HG03039 (cell line): ENCODE measurements around the gene FARS2.
"Not testable (repeated sequence)": the region's sequence is repeated elsewhere in the genome, so short reads cannot be mapped to it uniquely, and the experiment has no call there.

Source experiments
- ATAC-seq: cut with Tn5 transposase; IDR thresholded peaks from one replicate; pipeline ENCODE4 v1.9.1; 2021; ENCODE audit warnings: mild to moderate bottlenecking, moderate library complexity; ENCODE audit not compliant: unreplicated experiment

Gene FARS2

DNA sequence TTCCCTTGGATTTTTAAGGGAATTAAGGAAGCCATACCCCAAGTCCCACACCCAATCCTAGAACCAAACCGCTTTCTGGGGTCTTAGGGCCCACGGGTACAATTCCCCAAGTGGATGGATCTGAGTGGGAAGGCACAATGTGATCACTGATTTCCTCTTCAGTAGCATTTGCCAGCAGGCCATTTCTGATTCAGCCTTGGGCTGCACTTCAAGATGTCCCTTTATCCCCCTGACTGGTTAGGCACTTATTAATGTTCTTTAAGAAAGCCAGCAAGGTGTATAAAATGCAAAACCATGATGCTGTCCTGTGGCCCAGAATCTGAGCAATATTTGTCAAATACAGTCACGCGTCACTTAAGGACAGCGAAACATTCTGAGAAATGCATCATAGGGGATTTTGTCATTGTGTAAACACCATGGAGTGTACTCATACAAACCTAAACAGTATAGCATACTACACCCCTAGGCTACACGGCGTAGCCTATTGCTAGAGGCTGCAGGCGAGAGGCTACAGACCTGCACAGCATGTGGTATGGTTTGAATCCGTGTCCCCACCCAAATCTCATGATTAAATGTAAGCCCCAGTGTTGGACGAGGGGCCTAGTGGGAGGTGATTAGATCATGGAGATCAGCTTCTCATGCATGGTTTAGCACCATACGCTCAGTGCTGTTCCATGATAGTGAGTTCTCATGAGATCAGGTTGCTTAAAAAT, 511.3 kb downstream of the FARS2 start:
- no peak for ATAC-seq

DNA sequence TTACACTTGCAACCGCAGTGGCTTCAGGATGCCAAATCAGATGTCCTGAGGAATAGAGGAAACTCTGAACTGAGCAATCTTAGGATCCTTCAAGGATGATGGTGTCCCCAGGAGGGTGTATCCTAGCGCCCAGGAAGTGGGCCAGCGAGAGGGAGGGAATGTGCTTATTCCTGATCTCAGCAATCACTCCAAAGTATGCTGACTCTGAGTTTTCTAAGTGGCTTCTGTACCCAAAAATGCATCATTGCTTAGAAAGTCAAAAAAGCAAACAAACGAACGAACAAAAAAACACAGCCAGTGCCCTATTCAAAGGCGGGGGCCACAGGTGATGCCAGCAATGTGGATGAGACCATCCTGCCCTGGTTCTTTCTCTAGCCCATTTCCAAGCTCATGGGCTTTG, 514.8 kb downstream of the FARS2 start:
- ATAC-seq = no peak

DNA sequence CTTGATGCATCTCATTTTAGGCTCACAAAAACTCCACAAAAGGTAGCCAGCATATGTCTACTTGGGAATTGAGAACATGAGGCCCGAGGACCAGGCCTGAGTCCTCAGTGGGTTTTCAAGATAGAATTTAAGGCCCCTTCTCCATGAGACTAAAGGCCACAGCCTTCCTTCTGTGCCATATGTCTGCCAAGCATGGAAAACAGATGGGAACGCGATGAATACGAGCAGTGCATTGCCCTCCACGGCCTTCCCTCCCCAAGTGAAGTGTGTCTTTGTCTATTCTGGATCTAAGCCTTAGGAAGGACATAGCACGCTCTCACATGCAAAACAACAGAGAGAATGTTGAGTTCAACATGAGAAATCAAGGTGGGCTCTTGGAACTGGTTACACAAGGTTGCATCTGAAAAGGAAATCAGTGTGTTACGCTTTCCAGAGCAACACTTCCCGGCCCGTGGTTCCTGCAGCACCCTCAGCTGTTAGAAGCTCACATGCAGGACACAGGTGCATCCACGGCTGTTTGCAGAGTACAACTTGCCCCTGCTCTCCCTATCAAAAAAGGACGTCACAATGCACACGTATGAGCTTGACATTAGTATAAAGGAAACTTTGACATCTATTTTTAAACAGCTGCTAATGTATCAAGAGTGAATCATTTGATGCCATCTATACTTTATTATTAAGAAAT, 515.5 kb downstream of the FARS2 start:
- no peak for ATAC-seq

DNA sequence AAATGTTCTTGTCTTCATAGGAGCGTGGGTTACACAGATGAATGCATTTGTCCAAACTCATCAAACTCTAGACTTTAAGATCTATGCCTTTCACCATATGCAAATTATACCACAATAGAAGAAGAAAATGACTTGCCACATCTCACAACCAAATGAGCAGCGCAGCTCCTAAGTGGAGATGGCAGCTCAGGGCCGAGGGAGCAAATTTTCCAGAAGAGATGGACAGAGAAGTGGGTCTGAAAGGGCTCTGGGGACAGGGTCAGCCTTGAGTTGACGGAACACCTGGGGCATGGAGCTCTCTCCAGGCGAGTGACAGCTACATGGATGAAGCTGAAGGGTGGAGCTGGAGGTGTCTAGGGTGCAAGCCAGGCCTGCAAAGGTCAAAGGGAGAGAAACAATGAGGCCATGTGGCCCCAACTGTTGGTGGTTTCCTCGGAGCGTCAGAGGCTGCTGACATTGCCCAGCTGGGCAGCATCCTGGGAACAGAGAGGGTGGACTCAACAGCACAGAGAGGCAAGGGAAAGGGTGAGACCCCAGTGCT, 517.1 kb downstream of the FARS2 start:
- peak; percentile 86 for ATAC-seq

DNA sequence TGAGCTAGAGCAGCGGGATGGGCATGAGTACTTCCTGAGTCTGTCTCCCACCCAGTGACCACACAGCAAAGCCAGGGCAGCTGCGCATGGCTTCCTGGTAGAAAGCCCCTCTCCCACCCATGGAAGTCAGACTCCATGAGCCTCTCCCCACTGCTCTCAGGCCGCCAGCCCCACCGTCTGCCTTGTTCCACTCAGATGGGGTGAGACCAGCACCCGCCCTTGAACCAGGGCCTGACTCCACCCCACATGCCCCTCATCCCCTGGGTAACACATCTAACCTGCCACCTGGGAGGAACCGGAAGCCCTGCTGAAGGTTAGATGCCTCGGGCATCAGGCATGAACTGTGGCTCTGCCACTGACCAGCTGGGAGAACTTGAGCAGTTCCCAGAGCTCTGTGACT, 517.6 kb downstream of the FARS2 start:
- ATAC-seq = no peak

DNA sequence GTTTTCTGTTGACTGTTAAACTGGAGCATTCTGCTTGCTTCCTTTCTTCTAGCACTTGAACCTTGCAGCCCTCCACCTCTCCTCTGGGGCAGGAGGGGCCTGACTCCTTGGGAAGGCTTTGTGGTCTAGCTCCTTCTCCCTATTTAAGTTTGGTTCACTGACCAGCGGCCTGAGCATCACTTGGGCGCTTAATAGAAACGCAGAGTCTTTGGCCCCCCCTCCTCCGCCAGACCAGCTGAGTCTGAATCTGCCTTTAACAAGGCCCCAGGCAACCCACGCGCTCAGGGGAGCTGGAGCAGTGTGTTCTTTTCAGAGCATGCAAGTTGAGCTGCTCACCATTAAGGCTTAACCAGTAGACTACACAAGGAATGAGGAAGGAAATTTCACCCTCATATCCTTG, 519.7 kb downstream of the FARS2 start:
- no peak for ATAC-seq

DNA sequence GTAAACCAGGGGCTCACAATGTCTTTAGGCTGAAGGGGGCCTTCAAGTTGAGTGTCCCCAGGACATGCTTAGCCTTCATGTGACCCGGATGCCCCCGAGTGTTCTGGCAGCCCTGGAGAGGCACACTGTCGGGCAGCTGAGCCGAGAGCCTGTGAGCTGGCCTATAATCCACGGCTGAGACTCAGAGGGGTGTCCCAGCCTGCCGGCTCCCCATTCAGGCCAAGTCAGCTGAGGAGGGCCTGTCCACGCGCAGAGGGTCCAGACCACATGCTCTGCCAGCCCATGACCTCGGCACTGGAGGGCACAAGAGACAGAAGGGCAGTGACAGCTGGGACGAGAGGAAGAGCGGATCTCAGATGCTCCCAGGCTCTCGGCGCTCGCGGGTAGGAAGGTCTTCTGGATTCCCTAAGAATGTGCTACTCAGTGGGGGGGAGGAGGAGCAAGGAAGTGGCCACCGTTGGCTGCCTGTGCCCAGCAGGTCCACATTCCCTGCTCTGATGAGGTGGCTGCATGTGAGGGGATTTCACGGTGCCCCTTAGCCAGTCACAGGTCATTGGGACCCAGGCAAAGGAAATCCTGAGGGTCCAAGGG, 520.7 kb downstream of the FARS2 start:
- no peak for ATAC-seq

DNA sequence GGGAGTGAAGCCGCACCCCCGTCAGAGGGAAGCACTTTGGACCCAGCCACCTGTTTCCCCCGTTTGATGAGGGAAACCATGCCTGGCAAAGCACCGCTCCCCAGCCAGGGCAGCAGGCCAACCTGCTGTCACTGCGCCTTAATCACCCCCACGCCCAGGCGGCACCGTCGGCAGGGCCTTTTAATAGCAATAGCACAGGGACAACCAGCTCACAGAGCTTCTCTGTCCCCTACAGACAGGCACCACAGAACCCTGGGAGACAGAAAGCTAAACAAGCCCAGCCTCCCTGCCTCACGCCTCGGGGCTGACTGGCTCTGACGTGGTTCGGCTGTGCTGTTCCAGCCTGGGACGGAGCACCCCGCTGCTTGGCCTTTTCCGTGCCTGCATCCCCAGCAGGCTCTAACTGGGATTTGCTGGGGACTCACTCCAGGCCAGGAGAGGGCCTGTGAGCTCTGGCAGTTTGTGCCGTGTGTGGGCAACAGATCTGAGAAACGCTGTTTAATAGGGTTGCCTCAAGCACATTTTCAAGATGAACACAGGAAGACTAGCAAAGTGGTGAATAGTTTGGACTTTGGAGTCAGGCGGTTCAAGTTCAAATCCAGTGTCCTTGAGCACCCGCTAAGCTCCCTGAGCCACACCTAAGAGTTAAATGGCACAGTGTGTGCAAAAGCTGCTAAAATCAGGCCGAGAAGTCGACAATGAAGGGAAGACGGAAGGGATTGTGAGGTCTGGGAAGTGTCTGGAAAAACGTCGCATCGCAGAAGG, 521.7 kb downstream of the FARS2 start:
- no peak for ATAC-seq

DNA sequence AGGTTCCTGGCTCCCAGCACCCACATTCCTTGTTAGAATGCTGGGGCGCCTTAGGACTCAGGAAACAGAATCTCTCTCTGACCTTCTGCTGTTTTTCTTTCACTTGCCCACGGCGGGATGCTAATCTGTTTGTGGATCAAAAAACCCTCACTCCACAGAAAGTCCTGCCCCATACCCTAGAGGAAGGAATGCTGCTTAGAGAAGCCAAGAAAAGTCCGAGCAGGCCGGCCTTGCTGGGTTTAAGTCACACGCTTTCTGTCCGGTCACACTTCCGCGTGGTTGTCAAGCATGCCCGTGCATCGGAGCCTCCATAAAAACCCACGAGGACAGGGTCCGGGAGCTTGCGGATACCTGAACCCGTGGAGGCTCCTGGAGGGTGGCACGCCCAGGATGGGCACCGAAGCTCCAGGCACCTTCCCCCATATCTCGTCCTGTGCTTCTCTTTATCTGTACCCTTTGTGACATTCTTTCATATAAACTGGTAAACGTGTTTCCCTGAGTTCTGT, 522.3 kb downstream of the FARS2 start:
- no peak for ATAC-seq

DNA sequence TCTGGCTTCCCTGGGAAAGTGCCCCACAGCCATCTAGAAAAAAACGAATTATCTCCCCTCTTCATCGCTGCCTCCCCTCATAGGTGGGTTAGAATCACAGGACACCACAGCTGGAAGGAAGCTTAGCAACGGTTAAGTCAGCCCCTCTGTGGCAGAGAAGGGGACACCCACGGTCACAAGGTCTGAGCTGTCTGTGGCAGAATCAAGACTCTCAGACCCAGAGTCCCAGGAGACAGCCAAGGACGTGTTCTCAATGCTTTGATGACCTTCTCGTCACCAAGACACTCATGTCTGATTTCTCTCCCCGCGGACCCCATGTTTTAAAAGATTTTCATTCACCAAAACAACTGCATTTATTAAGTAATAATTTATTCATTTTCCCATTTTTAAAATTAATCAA, 523.9 kb downstream of the FARS2 start:
- ATAC-seq = no peak

DNA sequence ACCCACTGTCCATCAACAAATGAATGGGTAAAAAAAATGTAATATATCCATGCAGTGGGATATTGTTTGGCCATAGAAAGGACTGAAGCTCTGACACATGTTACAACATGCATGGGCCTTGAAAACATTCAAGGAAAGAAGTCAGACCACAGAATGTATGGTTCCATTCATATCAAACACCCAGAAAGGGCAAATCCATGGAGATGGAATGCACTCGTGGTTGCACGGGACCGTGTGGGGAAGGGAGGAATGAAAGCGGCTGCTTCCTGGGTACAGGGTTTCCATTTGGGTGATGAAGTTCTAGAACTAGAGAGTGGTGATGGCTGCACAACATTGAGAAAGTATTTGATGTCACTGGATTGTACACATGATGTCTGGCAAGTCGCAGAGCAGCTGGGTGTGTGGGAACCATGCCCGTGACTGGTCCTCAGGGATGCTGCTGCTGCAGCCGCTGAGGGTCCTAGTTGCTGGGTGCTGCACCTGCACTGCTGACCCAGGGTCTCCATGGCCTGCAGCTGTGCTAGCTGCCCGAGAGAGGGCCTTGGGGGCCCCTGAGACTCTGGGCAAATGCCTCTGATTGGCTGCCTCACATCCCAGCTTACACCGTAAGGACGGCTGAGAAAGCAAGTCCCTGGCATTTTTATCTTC, 525.1 kb downstream of the FARS2 start:
- no peak for ATAC-seq

DNA sequence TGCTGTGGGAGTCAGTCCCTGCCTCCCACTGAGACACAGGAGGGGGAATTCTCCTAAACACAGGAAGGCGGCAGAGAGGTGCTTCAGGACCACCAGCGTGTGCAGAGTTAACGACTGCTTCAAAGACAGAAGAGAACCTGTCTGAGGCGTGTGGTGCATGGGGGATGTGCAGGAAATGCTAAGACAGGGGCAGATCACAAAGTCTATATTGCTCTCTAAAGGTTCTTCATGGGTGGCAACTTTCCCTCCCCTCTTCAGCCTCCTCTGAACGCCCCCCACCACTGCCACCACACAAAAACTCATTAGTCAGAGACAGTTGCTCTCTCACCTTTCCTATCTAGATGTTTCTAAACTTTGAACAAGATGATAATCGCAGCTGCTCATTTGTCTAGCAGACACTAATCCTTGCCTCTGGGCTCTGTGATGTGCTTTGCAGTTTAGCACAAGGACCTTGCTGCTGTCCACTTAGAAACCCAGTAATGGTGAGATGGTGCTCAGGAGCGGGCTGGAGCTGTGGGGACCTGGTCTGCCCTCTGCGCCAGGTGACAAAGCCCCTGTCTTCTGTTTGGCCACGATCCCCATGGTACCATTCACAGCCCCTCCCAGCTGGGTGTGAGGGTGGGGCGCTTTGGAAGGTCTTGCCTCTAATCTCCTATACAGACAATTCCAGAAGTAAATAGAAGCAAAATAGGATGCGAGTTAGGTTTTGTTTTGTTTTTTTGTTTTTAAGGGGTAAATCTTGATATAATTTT, 525.8 kb downstream of the FARS2 start:
- no peak for ATAC-seq

DNA sequence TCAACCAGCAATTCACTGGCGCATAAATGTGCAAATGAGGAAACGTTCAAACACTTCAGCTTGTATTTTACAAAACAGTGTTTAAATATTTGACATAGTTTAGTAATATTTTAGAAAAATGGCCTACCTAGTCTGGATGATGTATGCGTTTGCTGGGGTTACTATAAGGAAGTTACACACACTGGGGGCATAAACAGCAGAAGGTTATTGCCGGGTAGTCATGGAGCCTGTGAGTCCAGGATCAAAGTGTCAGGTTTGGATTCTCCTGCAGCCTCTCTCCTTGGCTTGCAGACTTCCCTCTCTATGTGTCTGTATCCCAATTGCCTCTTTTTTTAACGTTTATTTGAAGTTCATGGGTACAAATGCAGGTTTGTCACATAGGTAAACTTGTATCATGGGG, 528.1 kb downstream of the FARS2 start:
- not testable (repeated sequence) for ATAC-seq

DNA sequence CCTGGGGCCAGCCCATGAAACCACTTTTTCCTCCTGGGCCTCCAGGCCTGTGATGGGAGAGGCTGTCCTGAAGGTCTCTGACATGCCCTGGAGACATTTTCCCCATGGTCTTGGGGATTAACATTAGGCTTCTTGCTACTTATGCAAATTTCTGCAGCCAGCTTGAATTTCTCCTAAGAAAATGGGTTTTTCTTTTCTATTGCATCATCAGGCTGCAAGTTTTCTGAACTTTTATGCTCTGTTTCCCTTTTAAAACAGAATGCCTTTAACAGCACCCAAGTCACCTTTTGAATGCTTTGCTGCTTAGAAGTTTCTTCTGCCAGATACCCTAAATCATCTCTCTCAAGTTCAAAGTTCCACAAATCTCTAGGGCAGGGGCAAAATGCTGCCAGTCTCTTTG, 535.2 kb downstream of the FARS2 start:
- ATAC-seq = not testable (repeated sequence)

DNA sequence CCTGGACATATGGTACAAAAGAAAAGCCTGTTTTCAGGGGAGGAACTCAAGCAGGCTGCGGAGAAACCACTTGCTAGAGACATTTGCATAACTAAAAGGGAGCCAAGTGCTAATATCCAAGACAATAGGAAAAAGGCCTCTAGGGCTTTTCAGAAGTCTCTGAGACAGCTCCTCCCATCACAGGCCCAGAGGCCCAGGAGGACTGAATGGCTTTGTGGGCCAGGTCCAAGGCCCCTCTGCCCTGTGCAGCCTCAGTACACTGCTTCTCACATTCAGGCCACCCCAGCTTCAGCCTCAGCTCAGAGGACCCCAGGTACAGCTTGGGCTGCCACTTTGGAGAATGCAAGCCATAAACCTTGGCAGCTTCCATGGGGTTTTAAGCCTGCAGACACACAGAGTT, 545.1 kb downstream of the FARS2 start:
- not testable (repeated sequence) for ATAC-seq

DNA sequence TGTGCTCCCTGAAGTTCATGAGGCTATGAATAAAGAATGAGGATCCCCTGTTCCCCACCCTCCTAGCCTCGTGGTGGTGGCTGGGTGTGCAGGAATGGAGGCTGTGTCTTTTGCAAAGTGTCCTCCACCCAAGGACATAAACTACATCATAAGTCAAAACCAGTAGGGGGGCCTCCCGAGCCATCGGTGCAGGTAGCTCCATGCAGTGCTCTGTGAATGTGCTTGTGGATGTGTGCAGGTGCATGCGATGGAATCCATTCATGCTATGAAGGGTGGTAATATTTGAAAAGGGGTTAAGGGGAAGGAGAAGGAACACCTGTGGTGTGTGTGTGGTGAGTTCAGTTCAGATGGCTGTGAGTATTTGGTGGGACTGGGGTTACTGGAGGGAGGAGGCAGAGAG, 548.1 kb downstream of the FARS2 start:
- no peak for ATAC-seq

DNA sequence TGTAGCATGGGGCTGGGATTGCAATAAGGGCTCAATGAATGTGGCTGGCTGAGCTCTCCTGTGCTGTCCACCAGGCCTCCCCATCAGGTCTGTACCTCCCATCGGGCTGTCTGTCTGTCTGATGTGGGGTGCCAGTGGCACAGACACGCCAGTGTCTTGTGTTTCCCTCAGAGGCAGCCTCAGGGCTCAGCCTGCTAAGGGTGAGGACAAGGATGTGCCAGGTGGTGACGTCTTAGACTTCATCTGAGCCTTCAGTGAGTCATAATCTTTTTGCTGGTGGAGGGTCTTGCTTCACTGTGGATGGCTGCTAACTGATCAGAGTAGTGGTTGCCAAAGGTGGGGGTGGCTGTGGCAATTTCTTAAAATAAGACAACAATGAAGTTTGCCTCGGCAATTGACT, 550.7 kb downstream of the FARS2 start:
- no peak for ATAC-seq

DNA sequence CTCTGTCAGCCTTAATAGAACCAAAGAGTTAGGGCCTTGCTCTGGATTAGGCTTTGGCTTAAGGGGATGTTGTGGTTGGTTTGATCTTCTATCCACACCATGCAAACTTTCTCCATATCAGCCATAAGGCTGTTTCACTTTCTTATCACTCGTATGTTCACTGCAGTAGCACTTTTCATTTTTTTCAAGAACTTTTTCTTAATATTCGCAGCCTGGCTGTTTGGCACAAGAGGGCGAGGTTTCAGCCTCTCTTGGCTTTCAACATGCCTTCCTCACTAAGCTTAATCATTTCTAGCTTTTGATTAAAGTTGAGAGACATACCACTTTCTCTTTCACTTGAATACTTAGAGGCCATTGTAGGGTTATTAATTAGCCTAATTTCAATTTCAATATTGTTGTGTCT, 552.3 kb downstream of the FARS2 start:
- ATAC-seq = no peak

DNA sequence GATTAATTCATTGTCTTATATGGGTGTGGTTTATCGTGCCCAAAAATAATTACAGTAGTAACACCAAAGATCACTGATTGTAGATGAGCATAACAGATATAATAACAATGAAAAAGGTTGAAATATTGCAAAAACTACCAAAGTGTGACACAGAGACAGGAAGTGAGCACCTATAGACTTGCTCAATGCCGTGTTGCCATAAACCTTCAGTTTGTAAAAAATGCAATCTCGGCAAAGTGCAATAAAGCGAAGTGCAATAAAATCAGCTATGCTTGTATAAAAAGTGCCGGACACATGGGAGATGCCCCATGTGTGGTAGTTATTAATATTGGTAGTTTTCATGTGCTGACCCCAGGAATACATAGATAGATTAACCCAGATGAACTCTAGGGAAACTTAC, 552.8 kb downstream of the FARS2 start:
- ATAC-seq = no peak

DNA sequence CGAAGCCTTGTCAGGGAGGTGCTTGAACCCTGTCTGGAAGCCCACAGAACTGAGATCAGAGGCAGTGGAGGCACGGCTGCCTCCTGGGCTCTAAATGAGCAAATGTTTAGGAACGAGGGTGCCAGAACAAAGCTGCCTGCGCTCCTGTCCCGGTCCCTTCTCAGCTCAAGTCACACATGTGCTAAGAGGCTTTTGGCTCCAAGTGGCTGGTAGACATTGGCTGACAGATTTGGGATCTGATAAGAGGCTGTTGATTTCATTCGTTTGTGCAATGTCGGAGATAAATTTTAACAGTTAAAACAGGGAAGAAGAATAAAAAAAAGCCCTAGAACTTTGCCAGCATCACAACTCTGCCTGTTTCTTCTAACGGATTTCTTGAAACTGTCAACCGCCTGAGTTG, 553.6 kb downstream of the FARS2 start:
- no peak for ATAC-seq
